Fibroblast of gingiva (primary cell): Measurements from ENCODE around the gene ZNF276.
"Not testable (repeated sequence)": the region's sequence is repeated elsewhere in the genome, so short reads cannot be mapped to it uniquely, and the experiment has no call there.

Source experiments
- DNase-seq: peaks from one replicate; pipeline ENCODE4 v3.0.0-alpha.2; 2011; ENCODE audit warnings: low read depth

ZNF276 gene

GRCh38 chr16:89720813-89721545, at the start of gene ZNF276, which contains the start of gene VPS9D1:
ZNF276 (plus strand) TSS chr16:89721537; CDS start chr16:89721641, 104 bp downstream.
VPS9D1 (minus strand) TSS chr16:89720898; CDS start chr16:89720861, 37 bp downstream.
- DNase-seq: peak; percentile 78

- not testable (repeated sequence) for DNase-seq
Measured at GRCh38 chr16:89671565-89671964, 49.8 kb upstream of the ZNF276 start.

- DNase-seq: no peak
Measured at GRCh38 chr16:89672177-89672941, 49.0 kb upstream of the ZNF276 start.

- DNase-seq: no peak
Measured at GRCh38 chr16:89678258-89678657, 43.1 kb upstream of the ZNF276 start.

GRCh38 chr16:89685916-89686315, 35.4 kb upstream of the ZNF276 start:
- no peak for DNase-seq

- peak; percentile 72 for DNase-seq
Measured at GRCh38 chr16:89686520-89687091, 34.7 kb upstream of the ZNF276 start, which contains the start of gene CDK10. CDK10 (plus strand) TSS chr16:89686689; CDS start chr16:89686711, 22 bp downstream.

GRCh38 chr16:89687092-89687940, 34.0 kb upstream of the ZNF276 start:
- DNase-seq: no peak

GRCh38 chr16:89688395-89688794, 32.9 kb upstream of the ZNF276 start:
- no peak for DNase-seq

- DNase-seq: no peak
Measured at GRCh38 chr16:89689142-89689541, 32.2 kb upstream of the ZNF276 start.

GRCh38 chr16:89689621-89690020, 31.7 kb upstream of the ZNF276 start:
- not testable (repeated sequence) for DNase-seq

- no peak for DNase-seq
Measured at GRCh38 chr16:89690392-89690901, 30.9 kb upstream of the ZNF276 start.

- no peak for DNase-seq
Measured at GRCh38 chr16:89691231-89691985, 29.9 kb upstream of the ZNF276 start.

- no peak for DNase-seq
Measured at GRCh38 chr16:89691986-89692569, 29.3 kb upstream of the ZNF276 start.

GRCh38 chr16:89693289-89693731, 28.0 kb upstream of the ZNF276 start:
- no peak for DNase-seq

- DNase-seq: no peak
Measured at GRCh38 chr16:89693931-89694783, 27.2 kb upstream of the ZNF276 start.

GRCh38 chr16:89694784-89695085, 26.6 kb upstream of the ZNF276 start:
- DNase-seq: not testable (repeated sequence)

GRCh38 chr16:89695086-89695874, 26.1 kb upstream of the ZNF276 start:
- DNase-seq: no peak

GRCh38 chr16:89695875-89696669, 25.3 kb upstream of the ZNF276 start:
- DNase-seq: no peak
